ENCODE measurements around the gene ZNF862.

ZNF862 gene

DNA sequence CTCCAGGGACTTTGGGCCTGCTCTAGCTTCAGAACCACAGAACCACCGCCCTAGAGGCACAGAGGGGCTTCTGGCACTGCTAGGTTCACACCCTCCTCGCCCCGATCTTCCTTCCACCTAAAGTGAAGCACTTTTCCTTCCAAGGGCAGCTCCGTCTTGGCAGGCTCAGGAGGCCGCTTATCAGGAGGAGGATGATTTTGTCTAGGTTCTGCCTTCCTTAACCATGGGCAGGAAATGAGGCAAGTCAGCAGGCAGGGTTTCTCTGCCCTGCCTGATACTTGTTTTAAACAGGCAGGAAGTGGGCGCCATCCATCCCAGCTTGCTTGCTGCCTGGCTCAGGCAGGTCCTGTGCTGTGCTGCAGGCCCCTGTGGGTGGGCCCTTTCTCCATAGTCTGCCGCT, 27.3 kb downstream of the ZNF862 start:
- no peak overlapping the region for H3K27ac ChIP-seq (replicated peaks; ENCODE audit: low read length)
- DNase-seq (ENCODE audit: low spot score) = no peak
- peaks cover 8 to 78% of the 10 kb centered on the region in 2 donors for H3K36me3 ChIP-seq (replicated peaks in 1 of 2; ENCODE audit: control insufficient read depth in 2 of 2, insufficient read depth in 2 of 2, low read length in 2 of 2)
- no peak overlapping the region for H3K4ac ChIP-seq (ENCODE audit: low read length)
- no peak overlapping the region for H2BK12ac ChIP-seq (ENCODE audit: low read length)
- H3K14ac ChIP-seq (ENCODE audit: low read length) = no peak overlapping the region
- no peak overlapping the region for H4K8ac ChIP-seq (ENCODE audit: low read depth, low read length)
- no peak overlapping the region for H3K18ac ChIP-seq (ENCODE audit: low read length)
- H2AFZ ChIP-seq (ENCODE audit: low read length) = no peak overlapping the region
- H3K9me3 ChIP-seq (replicated peaks in 1 of 2; ENCODE audit: control insufficient read depth in 2 of 2, insufficient read depth in 1 of 2, low read depth in 1 of 2, low read length in 2 of 2) = no peaks in the 10 kb centered on the region
- no peak overlapping the region for H2AK5ac ChIP-seq (ENCODE audit: low read depth, low read length)
- H2BK15ac ChIP-seq (ENCODE audit: low read length) = no peak overlapping the region
- no peak overlapping the region for H4K91ac ChIP-seq (ENCODE audit: low read depth, low read length, poor library complexity)
- no peaks in the 10 kb centered on the region for H3K27me3 ChIP-seq (ENCODE audit: control insufficient read depth in 3 of 3, insufficient read depth in 3 of 3, low read depth in 1 of 3, low read length in 3 of 3)
- H3K9ac ChIP-seq (ENCODE audit: low read depth, low read length, poor library complexity) = no peak overlapping the region
- H3K4me1 ChIP-seq (ENCODE audit: control insufficient read depth in 2 of 2, insufficient read depth in 1 of 2, low read depth in 1 of 2, low read length in 2 of 2) = no peaks in the 10 kb centered on the region
- no peak overlapping the region for H3K4me3 ChIP-seq (ENCODE audit: low read length in 2 of 2)
- H2BK5ac ChIP-seq (ENCODE audit: low read length) = no peak overlapping the region
- no CpG with 5 or more reads among the region's 7 CpGs for WGBS, 2 donors (ENCODE audit: extremely low coverage in 2 of 2, insufficient read length in 2 of 2, insufficient replicate concordance in 1 of 2)
- H3K79me1 ChIP-seq (ENCODE audit: low read depth, low read length) = peaks cover 2% of the 10 kb centered on the region
- H2BK120ac ChIP-seq (ENCODE audit: low read depth, low read length) = no peak overlapping the region
- no peak overlapping the region for H3K23ac ChIP-seq (ENCODE audit: low read depth, low read length, poor library complexity)
- H3K4me2 ChIP-seq (ENCODE audit: insufficient read depth, low read length, poor library complexity, severe bottlenecking) = no peak overlapping the region

DNA sequence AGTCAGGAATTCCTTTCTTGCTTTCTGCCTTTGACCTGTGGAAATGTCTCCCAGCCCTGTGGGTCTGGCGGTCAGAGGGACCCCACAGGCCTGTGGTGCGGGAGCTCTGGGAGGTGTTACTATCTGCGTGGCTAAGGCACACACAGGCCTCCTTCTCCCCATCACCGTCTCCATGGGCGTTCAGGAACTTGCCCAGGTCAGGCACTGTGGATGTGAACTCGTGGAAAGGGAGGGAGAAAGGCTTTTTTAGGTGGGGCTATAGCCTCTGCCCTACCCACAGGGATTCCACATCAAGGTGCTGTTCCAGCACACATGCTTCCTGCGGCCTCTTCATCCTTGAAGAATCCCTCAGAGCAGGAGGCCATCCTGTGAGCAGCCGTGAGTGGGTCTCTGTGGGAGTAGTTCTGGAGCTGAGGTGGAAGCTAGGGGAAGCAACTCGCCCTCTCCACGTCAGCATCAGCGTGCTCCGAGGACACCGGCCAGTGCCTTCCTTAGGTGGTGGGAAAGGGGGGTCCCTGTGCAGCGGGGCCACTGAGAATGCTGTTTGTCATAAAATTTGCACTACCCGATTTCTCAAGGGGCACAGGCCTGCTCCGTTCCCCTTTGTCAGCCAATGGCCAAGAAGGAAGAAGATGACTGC, 28.1 kb downstream of the ZNF862 start:
- no peak overlapping the region for H3K4ac ChIP-seq (ENCODE audit: low read length)

DNA sequence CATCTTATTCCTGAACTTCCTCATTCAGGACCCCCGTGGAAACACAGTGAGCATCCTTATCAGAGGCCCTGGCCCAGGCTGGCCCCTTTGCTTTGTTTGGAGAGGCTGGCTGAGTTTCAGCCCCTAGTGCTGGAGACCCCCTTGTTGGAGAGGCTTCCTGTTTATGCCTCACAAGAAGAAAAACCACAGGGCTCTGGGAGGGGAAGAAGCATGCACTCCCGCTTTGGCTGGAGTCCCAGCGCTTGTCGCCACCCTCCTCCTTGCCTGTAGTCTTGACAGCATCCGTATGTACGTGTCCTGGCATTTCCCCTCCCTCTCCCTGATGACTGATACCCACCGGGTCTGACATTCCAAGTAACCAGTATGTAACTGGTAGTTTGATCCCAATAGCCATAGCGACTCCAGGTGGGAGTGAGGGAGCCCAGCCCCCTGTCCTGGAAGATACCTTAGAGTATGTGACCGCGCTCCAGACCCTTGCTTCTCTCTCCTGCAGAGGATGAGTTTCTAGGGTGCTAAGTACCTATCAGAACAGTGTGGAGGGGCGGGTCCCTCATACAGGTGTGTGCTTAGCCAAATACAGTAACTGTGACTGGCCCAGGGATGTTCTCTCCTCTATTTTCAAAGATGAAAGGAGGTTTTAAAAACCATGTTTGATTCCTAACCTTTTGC, 28.7 kb downstream of the ZNF862 start:
- H2BK12ac ChIP-seq (ENCODE audit: low read length) = no peak overlapping the region
- H3K27ac ChIP-seq (replicated peaks; ENCODE audit: low read length) = no peak overlapping the region
- no peak overlapping the region for H3K4me3 ChIP-seq (ENCODE audit: low read length in 2 of 2)
- no peak overlapping the region for H3K9ac ChIP-seq (ENCODE audit: low read depth, low read length, poor library complexity)
- DNase-seq (ENCODE audit: low spot score) = no peak
- H4K8ac ChIP-seq (ENCODE audit: low read depth, low read length) = no peak overlapping the region
- peaks cover 2% of the 10 kb centered on the region for H3K79me1 ChIP-seq (ENCODE audit: low read depth, low read length)
- peak overlapping the region; percentile 17 for H2BK5ac ChIP-seq (ENCODE audit: low read length)
- no peak overlapping the region for H3K14ac ChIP-seq (ENCODE audit: low read length)
- no peak overlapping the region for H3K4me2 ChIP-seq (ENCODE audit: insufficient read depth, low read length, poor library complexity, severe bottlenecking)
- no peaks in the 10 kb centered on the region for H3K27me3 ChIP-seq (ENCODE audit: control insufficient read depth in 3 of 3, insufficient read depth in 3 of 3, low read depth in 1 of 3, low read length in 3 of 3)
- H2BK15ac ChIP-seq (ENCODE audit: low read length) = no peak overlapping the region
- no peak overlapping the region for H4K91ac ChIP-seq (ENCODE audit: low read depth, low read length, poor library complexity)
- peak overlapping the region; percentile 46 for H3K23ac ChIP-seq (ENCODE audit: low read depth, low read length, poor library complexity)
- H2AK5ac ChIP-seq (ENCODE audit: low read depth, low read length) = no peak overlapping the region
- no peak overlapping the region for H3K4ac ChIP-seq (ENCODE audit: low read length)
- H3K36me3 ChIP-seq (replicated peaks in 1 of 2; ENCODE audit: control insufficient read depth in 2 of 2, insufficient read depth in 2 of 2, low read length in 2 of 2) = peaks cover 8 to 77% of the 10 kb centered on the region in 2 donors
- no peak overlapping the region for H2BK120ac ChIP-seq (ENCODE audit: low read depth, low read length)
- no peaks in the 10 kb centered on the region for H3K4me1 ChIP-seq (ENCODE audit: control insufficient read depth in 2 of 2, insufficient read depth in 1 of 2, low read depth in 1 of 2, low read length in 2 of 2)
- H2AFZ ChIP-seq (ENCODE audit: low read length) = no peak overlapping the region
- H3K9me3 ChIP-seq (replicated peaks in 1 of 2; ENCODE audit: control insufficient read depth in 2 of 2, insufficient read depth in 1 of 2, low read depth in 1 of 2, low read length in 2 of 2) = no peaks in the 10 kb centered on the region
- WGBS, 2 donors (ENCODE audit: extremely low coverage in 2 of 2, insufficient read length in 2 of 2, insufficient replicate concordance in 1 of 2) = no CpG with 5 or more reads among the region's 11 CpGs
- H3K18ac ChIP-seq (ENCODE audit: low read length) = no peak overlapping the region

More for the DNA sequence above, 28.1 kb downstream of the ZNF862 start:
- DNase-seq (ENCODE audit: low spot score) = no peak
- Histone ChIP-seq H3K4me2 (ENCODE audit: insufficient read depth, low read length, poor library complexity, severe bottlenecking) (no peak overlapping the region), H2AFZ (ENCODE audit: low read length) (no peak overlapping the region), H3K79me1 (ENCODE audit: low read depth, low read length) (peaks cover 2% of the 10 kb centered on the region), H2AK5ac (ENCODE audit: low read depth, low read length) (no peak overlapping the region), H3K9ac (ENCODE audit: low read depth, low read length, poor library complexity) (no peak overlapping the region), H3K14ac (ENCODE audit: low read length) (no peak overlapping the region), H2BK120ac (ENCODE audit: low read depth, low read length) (no peak overlapping the region), H3K23ac (ENCODE audit: low read depth, low read length, poor library complexity) (peak overlapping the region; percentile 46), H3K27me3 (ENCODE audit: control insufficient read depth in 3 of 3, insufficient read depth in 3 of 3, low read depth in 1 of 3, low read length in 3 of 3) (no peaks in the 10 kb centered on the region), H3K4me3 (ENCODE audit: low read length in 2 of 2) (no peak overlapping the region), H4K8ac (ENCODE audit: low read depth, low read length) (no peak overlapping the region), H2BK5ac (ENCODE audit: low read length) (peak overlapping the region; percentile 17), H3K18ac (ENCODE audit: low read length) (no peak overlapping the region), H2BK12ac (ENCODE audit: low read length) (no peak overlapping the region), H2BK15ac (ENCODE audit: low read length) (no peak overlapping the region), H3K4me1 (ENCODE audit: control insufficient read depth in 2 of 2, insufficient read depth in 1 of 2, low read depth in 1 of 2, low read length in 2 of 2) (no peaks in the 10 kb centered on the region), H3K36me3 (replicated peaks in 1 of 2; ENCODE audit: control insufficient read depth in 2 of 2, insufficient read depth in 2 of 2, low read length in 2 of 2) (peaks cover 8 to 78% of the 10 kb centered on the region in 2 donors), H3K27ac (replicated peaks; ENCODE audit: low read length) (peak overlapping the region; percentile 24), H3K9me3 (replicated peaks in 1 of 2; ENCODE audit: control insufficient read depth in 2 of 2, insufficient read depth in 1 of 2, low read depth in 1 of 2, low read length in 2 of 2) (no peaks in the 10 kb centered on the region), H4K91ac (ENCODE audit: low read depth, low read length, poor library complexity) (no peak overlapping the region)
- WGBS, 2 donors (ENCODE audit: extremely low coverage in 2 of 2, insufficient read length in 2 of 2, insufficient replicate concordance in 1 of 2) = no CpG with 5 or more reads among the region's 16 CpGs

DNA sequence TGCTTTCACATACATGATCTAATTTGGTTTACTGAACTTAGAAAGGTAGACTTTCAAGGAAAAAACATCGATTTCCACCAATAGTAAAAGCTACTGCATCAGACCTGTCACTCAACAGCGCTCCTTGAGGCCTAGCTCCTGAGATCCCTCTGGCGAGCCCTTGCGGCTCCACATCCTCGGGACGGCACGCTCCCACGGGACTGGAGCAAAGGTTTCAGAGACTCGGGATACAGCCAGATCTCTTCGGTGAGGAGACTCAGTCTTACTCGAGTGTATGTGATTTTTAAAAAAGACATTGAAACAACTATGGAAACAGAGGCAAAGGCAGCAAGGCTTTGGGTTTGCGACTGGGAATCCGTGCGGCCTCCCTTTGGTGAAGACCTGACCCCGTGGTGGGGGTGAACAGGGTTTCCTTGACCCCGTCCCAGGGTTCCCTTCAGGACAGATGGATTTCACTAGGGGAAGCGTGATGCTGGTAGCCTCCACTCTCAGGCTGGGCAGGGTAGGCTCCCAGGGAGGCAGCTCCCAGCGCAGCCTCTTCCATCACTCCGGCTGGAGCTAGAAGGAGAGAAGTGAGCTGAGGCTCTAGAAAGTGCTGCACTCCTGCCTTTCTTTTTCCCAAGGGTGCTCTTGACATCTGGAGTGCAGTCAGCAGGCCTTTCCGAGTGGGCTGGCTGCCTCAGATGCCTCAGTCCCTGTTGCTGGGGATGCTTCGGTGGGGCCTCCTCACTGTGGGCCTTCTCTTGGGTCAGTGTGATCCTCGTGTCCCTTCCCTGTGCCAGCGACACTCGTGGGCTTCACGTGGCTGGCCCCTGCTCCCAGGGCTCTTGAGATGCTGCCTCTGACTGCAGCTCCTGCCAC, 29.8 kb downstream of the ZNF862 start:
- peak overlapping the region; percentile 42 for H3K18ac ChIP-seq (ENCODE audit: low read length)
- no peak overlapping the region for H3K23ac ChIP-seq (ENCODE audit: low read depth, low read length, poor library complexity)
- peaks cover 2% of the 10 kb centered on the region in 2 donors for H3K4me1 ChIP-seq (ENCODE audit: control insufficient read depth in 2 of 2, insufficient read depth in 1 of 2, low read depth in 1 of 2, low read length in 2 of 2)
- no peak overlapping the region for H3K27ac ChIP-seq (replicated peaks; ENCODE audit: low read length)
- no peak overlapping the region for H2AFZ ChIP-seq (ENCODE audit: low read length)
- no peak overlapping the region for H2BK120ac ChIP-seq (ENCODE audit: low read depth, low read length)
- no peak overlapping the region for H4K91ac ChIP-seq (ENCODE audit: low read depth, low read length, poor library complexity)
- H3K4me3 ChIP-seq (ENCODE audit: low read length in 2 of 2) = no peak overlapping the region
- no peak overlapping the region for H3K4me2 ChIP-seq (ENCODE audit: insufficient read depth, low read length, poor library complexity, severe bottlenecking)
- H3K4ac ChIP-seq (ENCODE audit: low read length) = no peak overlapping the region
- no peak overlapping the region for H2AK5ac ChIP-seq (ENCODE audit: low read depth, low read length)
- no peak overlapping the region for H2BK5ac ChIP-seq (ENCODE audit: low read length)
- H4K8ac ChIP-seq (ENCODE audit: low read depth, low read length) = no peak overlapping the region
- H2BK12ac ChIP-seq (ENCODE audit: low read length) = no peak overlapping the region
- no peaks in the 10 kb centered on the region for H3K9me3 ChIP-seq (replicated peaks in 1 of 2; ENCODE audit: control insufficient read depth in 2 of 2, insufficient read depth in 1 of 2, low read depth in 1 of 2, low read length in 2 of 2)
- no peak overlapping the region for H3K9ac ChIP-seq (ENCODE audit: low read depth, low read length, poor library complexity)
- DNase-seq (ENCODE audit: low spot score) = no peak
- H3K79me1 ChIP-seq (ENCODE audit: low read depth, low read length) = no peaks in the 10 kb centered on the region
- no peak overlapping the region for H2BK15ac ChIP-seq (ENCODE audit: low read length)
- peaks cover 3 to 67% of the 10 kb centered on the region in 2 donors for H3K36me3 ChIP-seq (replicated peaks in 1 of 2; ENCODE audit: control insufficient read depth in 2 of 2, insufficient read depth in 2 of 2, low read length in 2 of 2)
- no peak overlapping the region for H3K14ac ChIP-seq (ENCODE audit: low read length)
- no peaks in the 10 kb centered on the region for H3K27me3 ChIP-seq (ENCODE audit: control insufficient read depth in 3 of 3, insufficient read depth in 3 of 3, low read depth in 1 of 3, low read length in 3 of 3)
- no CpG with 5 or more reads among the region's 25 CpGs for WGBS, 2 donors (ENCODE audit: extremely low coverage in 2 of 2, insufficient read length in 2 of 2, insufficient replicate concordance in 1 of 2)
